DOHH2 (cell line): ENCODE measurements around the gene SMKR1.

Source experiments
- H3F3A ChIP-seq: fragments of 200-600 bp; sonication (generic), shearing (Covaris generic); 2 replicates; pipeline ENCODE4 v1.6.0; 2016; ENCODE audit warnings: antibody characterized with exemption, mild to moderate bottlenecking; ENCODE audit not compliant: control insufficient read depth, insufficient read depth
- H3K27ac ChIP-seq: fragments of 200-600 bp; sonication (generic); 2 replicates; pipeline ENCODE4 v1.5.1; 2014; ENCODE audit warnings: low read depth, mild to moderate bottlenecking, low read length, moderate library complexity
- H3K27me3 ChIP-seq: fragments of 200-600 bp; sonication (generic); 2 replicates; pipeline ENCODE4 v1.6.1; 2014; ENCODE audit warnings: mild to moderate bottlenecking, low read length, mixed read lengths; ENCODE audit not compliant: control insufficient read depth
- H3K36me3 ChIP-seq: fragments of 200-600 bp; sonication (generic); 2 replicates; pipeline ENCODE4 v1.6.1; 2014; ENCODE audit warnings: mild to moderate bottlenecking, low read length, moderate library complexity, mixed read lengths; ENCODE audit not compliant: control insufficient read depth
- H3K4me1 ChIP-seq: fragments of 200-600 bp; sonication (generic); 2 replicates; pipeline ENCODE4 v1.6.1; 2014; ENCODE audit warnings: mild to moderate bottlenecking, low read length, mixed read lengths; ENCODE audit not compliant: control insufficient read depth
- H3K4me2 ChIP-seq: fragments of 200-600 bp; sonication (generic); 2 replicates; pipeline ENCODE4 v1.6.0; 2014; ENCODE audit warnings: mild to moderate bottlenecking, low read length, moderate library complexity
- H3K4me3 ChIP-seq: fragments of 200-600 bp; sonication (generic); 2 replicates; pipeline ENCODE4 v1.5.1; 2014; ENCODE audit warnings: mild to moderate bottlenecking, low read length, mixed read lengths
- H3K79me2 ChIP-seq: fragments of 200-600 bp; sonication (generic); 2 replicates; pipeline ENCODE4 v1.6.1; 2014; ENCODE audit warnings: mild to moderate bottlenecking, low read length, mixed read lengths; ENCODE audit not compliant: control insufficient read depth
- H3K9me2 ChIP-seq: fragments of 200-600 bp; sonication (generic); replicated peaks from 2 replicates; pipeline ENCODE4 v1.6.1; 2014; ENCODE audit warnings: mild to moderate bottlenecking, low read length, mixed read lengths; ENCODE audit not compliant: control insufficient read depth
- H3K9me3 ChIP-seq: fragments of 200-600 bp; sonication (generic); 2 replicates; pipeline ENCODE4 v1.6.1; 2014; ENCODE audit warnings: antibody characterized with exemption, low read length, mixed read lengths; ENCODE audit not compliant: control insufficient read depth, insufficient read depth
- H4K20me1 ChIP-seq: fragments of 200-600 bp; sonication (generic); 2 replicates; pipeline ENCODE4 v1.6.0; 2014; ENCODE audit warnings: low read depth, mild to moderate bottlenecking, antibody characterized with exemption, low read length, moderate library complexity; ENCODE audit not compliant: control insufficient read depth, insufficient read depth
- EZH2phosphoT487 ChIP-seq: fragments of 200-600 bp; sonication (generic); IDR thresholded peaks from 2 replicates; pipeline ENCODE4 v1.6.1; 2017; ENCODE audit warnings: borderline replicate concordance, mild to moderate bottlenecking, antibody characterized with exemption, low read length, moderate library complexity, mixed read lengths
- TF ChIP-seq, protein P1 (sequence below): fragments of 200-600 bp; sonication (generic); IDR thresholded peaks from one replicate; pipeline ENCODE4 v1.5.1; 2014; ENCODE audit warnings: antibody characterized with exemption, mild to moderate bottlenecking, low read depth, low read length; ENCODE audit not compliant: poor library complexity, severe bottlenecking

The SMKR1 gene

DNA sequence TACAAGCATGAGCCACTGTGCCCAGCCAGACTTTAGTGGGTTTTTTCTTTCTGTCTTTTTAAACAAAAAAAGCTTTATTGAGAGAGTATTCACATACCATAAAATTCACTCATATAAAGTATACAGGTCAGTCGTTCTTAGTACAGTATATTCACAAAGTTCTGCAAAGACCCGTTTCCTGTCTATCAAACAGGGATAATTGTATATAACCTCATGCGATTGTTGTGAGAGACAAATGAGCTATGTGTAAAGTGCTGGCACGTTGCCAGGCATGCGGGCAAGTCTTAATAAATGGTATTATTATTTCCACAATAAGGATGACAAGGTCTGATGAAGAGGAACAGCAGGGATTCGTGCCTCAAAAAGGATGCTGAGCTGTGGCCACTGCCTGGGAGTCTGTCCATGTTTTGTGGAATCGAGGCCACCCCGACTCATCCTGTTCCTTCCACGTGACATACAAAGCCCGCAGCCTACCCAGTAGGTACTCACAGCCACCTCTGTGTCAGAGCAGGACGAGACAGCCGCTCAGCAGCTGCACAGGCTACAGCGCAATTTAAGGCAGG is 51.6 kb downstream of the SMKR1 start:
- Histone ChIP-seq H3K4me1 (peaks cover 5% of the 10 kb centered on the region), H3K36me3 (no peaks in the 10 kb centered on the region), H3K4me3 (peak overlapping the region; percentile 32), H3K9me3 (no peaks in the 10 kb centered on the region), H3K27ac (no peak overlapping the region), H3K27me3 (peaks cover 14% of the 10 kb centered on the region), H3K9me2 (no peaks in the 10 kb centered on the region), H3K4me2 (peak overlapping the region; percentile 48), H4K20me1 (no peaks in the 10 kb centered on the region), H3F3A (no peaks in the 10 kb centered on the region), H3K79me2 (no peaks in the 10 kb centered on the region)
- 0 out of 2 replicates have a peak, but pooled peaks have one; percentile 45 for TF ChIP-seq EZH2phosphoT487
- TF ChIP-seq, protein P1, sequence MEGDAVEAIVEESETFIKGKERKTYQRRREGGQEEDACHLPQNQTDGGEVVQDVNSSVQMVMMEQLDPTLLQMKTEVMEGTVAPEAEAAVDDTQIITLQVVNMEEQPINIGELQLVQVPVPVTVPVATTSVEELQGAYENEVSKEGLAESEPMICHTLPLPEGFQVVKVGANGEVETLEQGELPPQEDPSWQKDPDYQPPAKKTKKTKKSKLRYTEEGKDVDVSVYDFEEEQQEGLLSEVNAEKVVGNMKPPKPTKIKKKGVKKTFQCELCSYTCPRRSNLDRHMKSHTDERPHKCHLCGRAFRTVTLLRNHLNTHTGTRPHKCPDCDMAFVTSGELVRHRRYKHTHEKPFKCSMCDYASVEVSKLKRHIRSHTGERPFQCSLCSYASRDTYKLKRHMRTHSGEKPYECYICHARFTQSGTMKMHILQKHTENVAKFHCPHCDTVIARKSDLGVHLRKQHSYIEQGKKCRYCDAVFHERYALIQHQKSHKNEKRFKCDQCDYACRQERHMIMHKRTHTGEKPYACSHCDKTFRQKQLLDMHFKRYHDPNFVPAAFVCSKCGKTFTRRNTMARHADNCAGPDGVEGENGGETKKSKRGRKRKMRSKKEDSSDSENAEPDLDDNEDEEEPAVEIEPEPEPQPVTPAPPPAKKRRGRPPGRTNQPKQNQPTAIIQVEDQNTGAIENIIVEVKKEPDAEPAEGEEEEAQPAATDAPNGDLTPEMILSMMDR, result no peak

DNA sequence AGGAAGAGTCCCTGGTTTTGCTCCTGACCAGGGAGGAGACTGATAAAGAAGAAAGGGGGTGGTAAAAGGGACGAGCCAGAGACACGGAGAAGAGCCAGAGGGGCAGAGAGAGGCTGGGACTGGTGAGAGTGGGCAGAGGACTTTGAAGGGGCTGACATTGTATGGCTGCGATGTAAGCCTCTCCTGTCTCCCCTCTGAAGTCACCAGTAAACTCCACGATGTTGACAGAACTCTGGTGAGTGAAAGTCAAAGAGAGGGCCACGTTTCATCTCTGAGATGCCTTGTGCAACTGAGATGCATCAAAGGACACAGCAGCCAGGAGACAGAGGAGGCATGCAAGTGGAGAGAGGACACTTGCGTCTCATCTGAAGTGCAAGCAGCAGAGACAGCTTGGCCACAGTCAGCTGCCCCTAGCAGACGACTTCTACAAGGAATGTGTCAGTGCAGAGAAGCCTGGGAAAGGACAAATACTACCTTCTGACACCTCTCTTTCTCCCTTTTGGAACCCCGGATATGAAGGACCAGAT is 54.3 kb downstream of the SMKR1 start:
- Histone ChIP-seq H3F3A (no peaks in the 10 kb centered on the region), H3K4me3 (no peak overlapping the region), H3K9me2 (no peaks in the 10 kb centered on the region), H3K36me3 (no peaks in the 10 kb centered on the region), H3K27me3 (peaks cover 14% of the 10 kb centered on the region), H3K27ac (no peak overlapping the region), H3K9me3 (no peaks in the 10 kb centered on the region), H3K79me2 (no peaks in the 10 kb centered on the region), H4K20me1 (no peaks in the 10 kb centered on the region), H3K4me2 (no peak overlapping the region), H3K4me1 (peaks cover 5% of the 10 kb centered on the region)
- TF ChIP-seq, protein P1, result no peak
- TF ChIP-seq EZH2phosphoT487, result no peak

DNA sequence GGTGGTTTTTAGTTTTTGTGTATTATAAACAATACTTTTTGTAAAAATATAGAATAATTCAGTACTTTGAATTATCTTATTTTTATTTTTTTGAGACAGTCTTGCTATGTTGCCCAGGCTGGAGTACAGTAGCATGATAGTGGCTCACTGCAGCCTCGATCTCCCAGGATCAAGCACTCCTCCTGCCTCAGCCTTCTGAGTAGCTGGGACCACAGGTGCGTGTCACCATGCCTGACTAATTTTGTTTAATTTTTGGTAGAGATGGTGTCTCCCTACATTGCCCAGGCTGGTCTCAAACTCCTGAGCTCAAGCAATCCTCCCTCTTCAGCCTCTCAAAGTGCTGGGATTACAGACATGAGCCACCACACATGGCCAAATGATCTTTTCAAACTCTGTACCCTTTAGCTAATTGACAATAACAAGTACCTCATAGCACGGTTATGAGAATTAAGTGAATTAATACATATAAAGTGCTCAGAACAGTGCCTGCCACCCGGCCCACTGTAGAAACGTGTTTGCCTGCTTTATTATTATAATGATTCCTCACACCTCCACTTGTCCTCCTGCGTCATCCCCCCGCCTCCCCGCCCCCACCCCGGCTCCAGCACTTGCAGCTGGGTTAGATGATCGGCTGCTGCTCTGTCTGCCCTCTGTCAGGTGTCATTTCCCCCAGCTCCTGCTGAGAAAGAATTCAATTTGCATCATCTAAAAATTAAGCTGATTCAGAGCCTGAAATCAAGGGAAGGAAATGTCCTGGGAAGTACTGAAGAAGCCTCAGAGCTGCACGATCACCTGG is 55.6 kb downstream of the SMKR1 start:
- no peak overlapping the region for H3K4me3 ChIP-seq
- H3K79me2 ChIP-seq, result no peaks in the 10 kb centered on the region
- no peak overlapping the region for H3K4me2 ChIP-seq
- no peaks in the 10 kb centered on the region for H3F3A ChIP-seq
- H3K4me1 ChIP-seq, result peaks cover 5% of the 10 kb centered on the region
- TF ChIP-seq EZH2phosphoT487, result no peak
- TF ChIP-seq, protein P1, result no peak
- no peaks in the 10 kb centered on the region for H3K9me2 ChIP-seq
- H4K20me1 ChIP-seq, result no peaks in the 10 kb centered on the region
- no peaks in the 10 kb centered on the region for H3K9me3 ChIP-seq
- no peaks in the 10 kb centered on the region for H3K36me3 ChIP-seq
- no peak overlapping the region for H3K27ac ChIP-seq
- peaks cover 11% of the 10 kb centered on the region for H3K27me3 ChIP-seq
